NB4 (cell line): Measurements from ENCODE around the gene ERVFRD-1.

Source experiments
- DNase-seq: peaks from one replicate; pipeline ENCODE4 v3.0.0; 2010; ENCODE audit warnings: low read depth
- H3K4me3 ChIP-seq: one replicate; pipeline ENCODE4 v1.5.1; 2011; ENCODE audit warnings: mild to moderate bottlenecking, low read depth, low read length, moderate library complexity
- MYC ChIP-seq: IDR thresholded peaks from 2 replicates; pipeline ENCODE4 v1.6.1; 2011; ENCODE audit warnings: low read depth, low read length
- POLR2A ChIP-seq: IDR thresholded peaks from 2 replicates; pipeline ENCODE4 v1.6.1; 2011; ENCODE audit warnings: mild to moderate bottlenecking; ENCODE audit not compliant: insufficient read length; ENCODE audit errors: extremely low read depth
- TF ChIP-seq, protein P1 (sequence below): IDR thresholded peaks from one replicate; pipeline ENCODE4 v1.5.1; 2012; ENCODE audit warnings: low read depth, low read length
- TF ChIP-seq, protein P2 (sequence below): IDR thresholded peaks from 2 replicates; pipeline ENCODE4 v1.6.1; 2011; ENCODE audit warnings: low read depth, low read length

Gene ERVFRD-1

DNA sequence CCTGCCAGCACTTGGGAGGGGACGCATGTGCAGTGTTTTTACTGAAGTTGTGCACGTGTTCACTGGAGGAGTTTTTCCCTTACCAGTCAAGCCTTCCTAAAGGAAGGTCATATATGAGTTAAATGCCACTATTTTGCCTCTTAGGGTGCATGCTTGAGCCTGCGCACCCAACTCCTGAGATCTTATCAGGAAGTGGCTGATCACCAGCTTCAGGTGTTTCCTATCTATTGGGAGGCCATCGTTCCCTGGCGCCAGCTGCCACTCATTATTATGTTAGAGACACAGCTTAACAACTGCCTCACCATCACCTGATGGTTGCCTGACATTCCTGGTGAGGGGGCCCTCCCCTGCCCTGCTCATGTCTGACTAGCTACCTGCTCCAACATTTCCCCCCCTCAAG lies 8.5 kb downstream of the ERVFRD-1 start:
- no peak for DNase-seq
- no peak overlapping the region for H3K4me3 ChIP-seq
- TF ChIP-seq, protein P1, sequence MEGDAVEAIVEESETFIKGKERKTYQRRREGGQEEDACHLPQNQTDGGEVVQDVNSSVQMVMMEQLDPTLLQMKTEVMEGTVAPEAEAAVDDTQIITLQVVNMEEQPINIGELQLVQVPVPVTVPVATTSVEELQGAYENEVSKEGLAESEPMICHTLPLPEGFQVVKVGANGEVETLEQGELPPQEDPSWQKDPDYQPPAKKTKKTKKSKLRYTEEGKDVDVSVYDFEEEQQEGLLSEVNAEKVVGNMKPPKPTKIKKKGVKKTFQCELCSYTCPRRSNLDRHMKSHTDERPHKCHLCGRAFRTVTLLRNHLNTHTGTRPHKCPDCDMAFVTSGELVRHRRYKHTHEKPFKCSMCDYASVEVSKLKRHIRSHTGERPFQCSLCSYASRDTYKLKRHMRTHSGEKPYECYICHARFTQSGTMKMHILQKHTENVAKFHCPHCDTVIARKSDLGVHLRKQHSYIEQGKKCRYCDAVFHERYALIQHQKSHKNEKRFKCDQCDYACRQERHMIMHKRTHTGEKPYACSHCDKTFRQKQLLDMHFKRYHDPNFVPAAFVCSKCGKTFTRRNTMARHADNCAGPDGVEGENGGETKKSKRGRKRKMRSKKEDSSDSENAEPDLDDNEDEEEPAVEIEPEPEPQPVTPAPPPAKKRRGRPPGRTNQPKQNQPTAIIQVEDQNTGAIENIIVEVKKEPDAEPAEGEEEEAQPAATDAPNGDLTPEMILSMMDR: no peak
- TF ChIP-seq, protein P2, sequence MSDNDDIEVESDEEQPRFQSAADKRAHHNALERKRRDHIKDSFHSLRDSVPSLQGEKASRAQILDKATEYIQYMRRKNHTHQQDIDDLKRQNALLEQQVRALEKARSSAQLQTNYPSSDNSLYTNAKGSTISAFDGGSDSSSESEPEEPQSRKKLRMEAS: no peak
- no peak for TF ChIP-seq MYC
- no peak for TF ChIP-seq POLR2A

DNA sequence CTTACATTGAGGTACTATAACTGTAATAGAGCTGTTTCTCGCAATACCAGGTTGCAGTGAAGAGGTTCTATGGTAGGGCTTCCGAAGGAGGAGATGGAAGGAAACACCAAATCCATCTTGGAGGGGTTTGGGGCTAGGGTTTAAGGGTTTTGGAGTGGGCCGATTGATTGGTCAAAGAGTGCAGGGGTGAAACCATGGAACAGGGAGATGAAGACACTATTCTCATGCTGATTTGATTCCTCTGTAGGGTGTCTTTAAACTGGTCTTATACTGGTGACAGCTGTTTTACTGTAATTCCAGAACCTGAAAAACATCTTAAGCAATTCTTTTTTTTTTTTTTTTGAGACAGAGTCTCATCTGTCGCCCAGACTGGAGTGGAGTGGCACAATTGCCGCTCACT lies 10.1 kb downstream of the ERVFRD-1 start:
- DNase-seq: no peak
- no peak overlapping the region for H3K4me3 ChIP-seq
- TF ChIP-seq, protein P2: no peak
- TF ChIP-seq, protein P1: no peak
- TF ChIP-seq MYC: no peak
- no peak for TF ChIP-seq POLR2A

DNA sequence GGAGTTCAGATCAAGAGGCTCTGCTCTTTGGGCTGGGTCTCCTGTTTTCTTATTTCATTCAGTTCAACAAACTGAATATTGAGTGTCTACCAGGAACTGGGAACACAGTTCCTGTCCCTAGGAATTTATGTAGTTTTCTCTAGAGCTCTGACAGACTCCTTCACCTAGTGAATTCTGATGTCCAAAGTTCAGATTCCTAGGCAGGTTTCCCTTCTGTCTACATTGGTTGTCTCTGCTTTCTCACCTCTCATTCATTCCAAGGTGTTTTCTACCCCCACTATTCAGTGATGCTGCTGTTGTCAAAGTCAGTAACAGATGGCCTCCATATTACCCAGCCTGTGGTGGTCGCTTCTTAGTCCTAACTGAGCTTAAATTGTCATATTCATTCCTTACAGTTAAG lies 13.5 kb downstream of the ERVFRD-1 start:
- H3K4me3 ChIP-seq: no peak overlapping the region
- DNase-seq: no peak
- TF ChIP-seq POLR2A (no peak), MYC (no peak)
- TF ChIP-seq, protein P1: no peak
- TF ChIP-seq, protein P2: no peak

DNA sequence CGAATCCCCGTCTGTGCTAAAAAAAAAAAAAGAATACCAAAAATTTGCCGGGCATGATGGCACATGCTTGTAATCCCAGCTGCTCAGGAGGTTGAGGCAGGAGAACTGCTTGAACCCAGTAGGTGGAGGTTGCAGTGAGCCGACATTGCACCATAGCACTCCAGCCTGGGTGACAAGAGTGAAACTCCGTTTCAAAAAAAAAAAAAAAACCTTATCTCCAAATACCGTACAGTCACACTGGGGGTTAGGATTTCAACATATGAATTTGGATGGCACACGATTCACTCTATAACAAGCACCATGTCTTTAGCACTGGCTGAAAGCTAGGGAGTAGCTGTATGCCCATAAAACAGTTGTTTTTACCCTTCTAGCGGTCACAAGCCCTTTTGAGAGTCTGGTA lies 14.0 kb downstream of the ERVFRD-1 start:
- H3K4me3 ChIP-seq: no peak overlapping the region
- TF ChIP-seq POLR2A (no peak), MYC (no peak)
- TF ChIP-seq, protein P2: no peak
- TF ChIP-seq, protein P1: no peak
- peak; percentile 61 for DNase-seq

DNA sequence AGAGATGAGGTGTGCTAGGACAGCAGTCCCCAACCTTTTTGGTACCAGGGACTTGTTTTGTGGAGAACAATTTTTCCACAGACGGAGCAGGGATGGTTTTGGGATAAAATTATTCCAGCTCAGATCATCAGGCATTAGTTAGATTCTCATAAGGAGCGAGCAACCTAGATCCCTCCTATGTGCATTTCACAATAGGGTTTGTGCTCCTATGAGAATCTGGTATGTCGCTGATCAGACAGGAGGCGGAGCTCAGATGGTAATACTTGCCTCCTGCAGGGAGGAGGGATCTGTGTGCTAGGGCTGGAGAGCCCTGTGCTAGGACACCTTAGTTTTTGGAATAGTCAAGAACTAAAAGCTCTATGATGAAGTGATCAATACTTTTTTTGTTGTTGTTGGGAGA lies 15.4 kb downstream of the ERVFRD-1 start:
- TF ChIP-seq, protein P2: no peak
- H3K4me3 ChIP-seq: peak overlapping the region; percentile 99
- peak; percentile 81 for DNase-seq

DNA sequence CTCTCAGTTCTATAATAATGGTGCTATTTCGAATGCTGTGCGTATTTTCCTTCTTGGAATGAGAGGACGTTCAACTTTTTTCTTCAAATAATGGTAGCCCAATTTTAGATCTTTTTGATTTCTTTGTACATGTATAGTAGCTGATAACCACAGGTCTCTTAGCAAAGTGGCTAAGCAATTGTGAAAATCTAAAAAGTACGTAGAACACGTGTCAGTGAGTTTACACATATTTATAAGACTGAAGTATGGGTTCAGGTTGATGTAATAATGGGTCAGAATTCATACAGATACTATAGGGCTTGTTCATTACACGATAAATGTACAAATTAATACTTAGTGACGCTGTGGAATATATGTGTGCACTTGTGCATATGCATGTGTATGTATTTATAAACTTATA lies 16.6 kb downstream of the ERVFRD-1 start:
- TF ChIP-seq, protein P1: no peak
- TF ChIP-seq POLR2A: no peak
- TF ChIP-seq, protein P2: no peak
- no peak for TF ChIP-seq MYC
- no peak for DNase-seq
- H3K4me3 ChIP-seq: peak overlapping the region; percentile 99
